Chondrocyte (in vitro differentiated cells): ENCODE data around the gene BDH1. TPM values are rescaled to one million over a fixed set of nuclear protein-coding genes. Genes with fewer than 3 reads are reported as not detected.

ENCODE experiments used
- DNase-seq: peaks from one replicate; pipeline ENCODE4 v3.0.0; 2021; ENCODE audit warnings: mixed read lengths, low spot score
- H3K27ac Mint-ChIP-seq: one replicate; pipeline ENCODE4 v1.8.0; 2021; ENCODE audit warnings: mild to moderate bottlenecking, moderate library complexity, mixed read lengths; ENCODE audit not compliant: unreplicated experiment
- H3K27me3 Mint-ChIP-seq: 2 replicates; pipeline ENCODE4 v1.8.0; 2021; ENCODE audit warnings: low read depth, mixed read lengths
- H3K36me3 Mint-ChIP-seq: 2 replicates; pipeline ENCODE4 v1.8.0; 2021; ENCODE audit warnings: low read depth, mixed read lengths
- H3K4me1 Mint-ChIP-seq: 2 replicates; pipeline ENCODE4 v1.8.0; 2021; ENCODE audit warnings: low read depth, mild to moderate bottlenecking, mixed read lengths
- H3K4me3 Mint-ChIP-seq: one replicate; pipeline ENCODE4 v1.8.0; 2021; ENCODE audit warnings: mild to moderate bottlenecking, moderate library complexity, mixed read lengths; ENCODE audit not compliant: unreplicated experiment
- H3K9me3 Mint-ChIP-seq: 2 replicates; pipeline ENCODE4 v1.8.0; 2021; ENCODE audit warnings: low read depth, mixed read lengths
- total RNA-seq: library from RNA; stranded (reverse); gene quantifications from 3 replicates; pipeline ENCODE4 v1.2.1, GENCODE V29; 2021
- TF ChIP-seq, protein P1 (sequence below): fragments of 200-600 bp; sonication (generic); IDR thresholded peaks from 2 replicates; pipeline ENCODE4 v1.5.0; 2021; ENCODE audit warnings: antibody characterized with exemption, mild to moderate bottlenecking, moderate library complexity

BDH1 gene
- total RNA-seq, 1 donor from 2014 or later, result 8.4 TPM

DNA sequence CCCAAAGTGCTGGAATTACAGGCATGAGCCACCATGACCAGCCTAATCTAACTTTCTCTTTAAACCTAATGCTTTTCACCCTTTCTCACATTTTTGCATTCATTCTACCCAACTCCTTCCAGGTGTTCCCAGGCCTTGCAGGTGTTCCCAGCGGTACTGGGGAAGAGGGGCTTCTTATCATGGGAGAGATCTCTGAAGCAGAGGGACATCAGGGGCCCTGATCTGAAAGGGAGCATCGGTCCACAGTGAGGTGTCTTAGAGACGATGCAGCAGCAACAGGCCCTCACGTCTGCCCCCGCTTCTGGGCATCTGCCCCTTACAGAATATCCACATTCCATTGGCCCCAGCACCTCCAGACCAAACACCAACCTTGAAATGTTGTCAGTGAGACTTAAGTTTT, 29.0 kb upstream of the BDH1 start:
- peaks cover 2% of the 10 kb centered on the region for H3K36me3 Mint-ChIP-seq
- H3K4me1 Mint-ChIP-seq, result peaks cover 5% of the 10 kb centered on the region
- no peak overlapping the region for H3K4me3 Mint-ChIP-seq
- peaks cover 4% of the 10 kb centered on the region for H3K9me3 Mint-ChIP-seq
- TF ChIP-seq, protein P1, sequence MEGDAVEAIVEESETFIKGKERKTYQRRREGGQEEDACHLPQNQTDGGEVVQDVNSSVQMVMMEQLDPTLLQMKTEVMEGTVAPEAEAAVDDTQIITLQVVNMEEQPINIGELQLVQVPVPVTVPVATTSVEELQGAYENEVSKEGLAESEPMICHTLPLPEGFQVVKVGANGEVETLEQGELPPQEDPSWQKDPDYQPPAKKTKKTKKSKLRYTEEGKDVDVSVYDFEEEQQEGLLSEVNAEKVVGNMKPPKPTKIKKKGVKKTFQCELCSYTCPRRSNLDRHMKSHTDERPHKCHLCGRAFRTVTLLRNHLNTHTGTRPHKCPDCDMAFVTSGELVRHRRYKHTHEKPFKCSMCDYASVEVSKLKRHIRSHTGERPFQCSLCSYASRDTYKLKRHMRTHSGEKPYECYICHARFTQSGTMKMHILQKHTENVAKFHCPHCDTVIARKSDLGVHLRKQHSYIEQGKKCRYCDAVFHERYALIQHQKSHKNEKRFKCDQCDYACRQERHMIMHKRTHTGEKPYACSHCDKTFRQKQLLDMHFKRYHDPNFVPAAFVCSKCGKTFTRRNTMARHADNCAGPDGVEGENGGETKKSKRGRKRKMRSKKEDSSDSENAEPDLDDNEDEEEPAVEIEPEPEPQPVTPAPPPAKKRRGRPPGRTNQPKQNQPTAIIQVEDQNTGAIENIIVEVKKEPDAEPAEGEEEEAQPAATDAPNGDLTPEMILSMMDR, result no peak
- no peak overlapping the region for H3K27ac Mint-ChIP-seq
- H3K27me3 Mint-ChIP-seq, result no peaks in the 10 kb centered on the region
- DNase-seq, result no peak

DNA sequence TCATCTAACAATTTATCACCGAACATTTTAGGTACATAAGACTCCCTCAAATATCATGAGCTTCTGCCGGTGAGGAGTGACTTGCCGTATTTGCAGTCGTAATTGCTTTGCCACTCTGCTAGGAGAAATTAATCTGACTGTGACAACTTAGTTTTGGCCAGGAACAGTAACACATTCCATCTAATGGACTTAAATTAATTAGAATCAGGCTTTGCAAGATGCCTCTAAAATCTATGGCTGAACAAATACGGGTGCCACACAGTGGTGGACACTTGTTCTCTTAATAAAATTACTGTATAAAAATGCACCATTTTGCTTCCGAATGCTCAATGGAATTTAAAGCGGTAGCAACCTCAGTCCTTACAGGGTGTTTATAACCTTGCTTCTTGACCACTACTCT, 27.6 kb upstream of the BDH1 start:
- TF ChIP-seq, protein P1, result no peak
- H3K4me1 Mint-ChIP-seq, result peaks cover 5% of the 10 kb centered on the region
- H3K9me3 Mint-ChIP-seq, result peaks cover 13% of the 10 kb centered on the region
- DNase-seq, result no peak
- H3K27ac Mint-ChIP-seq, result no peak overlapping the region
- peaks cover 5% of the 10 kb centered on the region for H3K36me3 Mint-ChIP-seq
- no peak overlapping the region for H3K4me3 Mint-ChIP-seq
- H3K27me3 Mint-ChIP-seq, result no peaks in the 10 kb centered on the region

DNA sequence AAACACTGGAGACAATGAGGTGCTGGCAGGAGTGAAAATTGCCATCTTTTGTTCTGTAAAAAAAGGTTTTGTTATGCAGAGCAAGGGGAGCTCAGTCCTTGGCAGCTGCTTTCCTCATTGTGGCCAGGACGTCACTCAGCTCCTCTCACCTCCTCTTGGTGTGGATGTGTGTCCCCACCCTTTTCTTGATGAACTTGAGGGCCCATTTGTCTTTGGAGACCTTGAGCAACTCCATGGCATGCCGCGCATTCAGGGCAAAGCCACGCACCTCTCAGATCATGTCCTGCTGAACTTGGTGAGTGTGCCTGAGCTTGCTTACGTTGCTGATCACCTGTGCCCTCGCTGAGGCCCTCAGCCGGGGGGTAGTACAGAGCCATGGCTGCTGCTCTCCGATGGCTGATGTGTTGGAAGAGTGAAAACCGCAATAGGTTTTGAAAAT, 24.5 kb upstream of the BDH1 start:
- Mint-ChIP-seq H3K27me3 (peaks cover 6% of the 10 kb centered on the region), H3K27ac (no peak overlapping the region), H3K9me3 (peaks cover 13% of the 10 kb centered on the region), H3K36me3 (peaks cover 5% of the 10 kb centered on the region), H3K4me1 (no peaks in the 10 kb centered on the region), H3K4me3 (no peak overlapping the region)
- TF ChIP-seq, protein P1, result no peak
- DNase-seq, result no peak

DNA sequence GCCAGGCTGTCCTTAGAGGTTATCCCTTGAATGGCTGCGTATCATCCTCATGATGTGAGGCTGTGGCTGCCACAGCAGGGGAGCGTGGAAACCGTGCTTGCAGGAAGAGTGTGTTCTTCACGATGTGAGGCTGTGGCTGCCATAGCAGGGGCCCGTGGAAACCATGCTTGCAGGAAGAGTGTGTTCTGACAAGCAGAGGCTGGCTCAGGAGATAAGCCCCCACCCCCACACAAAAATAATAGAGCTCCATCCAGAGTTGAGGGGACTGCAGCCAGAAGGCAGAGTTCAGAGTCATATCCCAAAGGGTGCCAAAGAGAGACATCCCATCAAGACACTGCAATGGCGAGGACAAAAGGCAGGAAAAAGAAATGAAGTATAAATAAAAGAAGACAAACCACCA, 22.6 kb upstream of the BDH1 start:
- H3K27me3 Mint-ChIP-seq, result peaks cover 11% of the 10 kb centered on the region
- no peak overlapping the region for H3K27ac Mint-ChIP-seq
- no peaks in the 10 kb centered on the region for H3K4me1 Mint-ChIP-seq
- TF ChIP-seq, protein P1, result no peak
- no peak for DNase-seq
- peaks cover 5% of the 10 kb centered on the region for H3K36me3 Mint-ChIP-seq
- H3K9me3 Mint-ChIP-seq, result peaks cover 13% of the 10 kb centered on the region
- no peak overlapping the region for H3K4me3 Mint-ChIP-seq

DNA sequence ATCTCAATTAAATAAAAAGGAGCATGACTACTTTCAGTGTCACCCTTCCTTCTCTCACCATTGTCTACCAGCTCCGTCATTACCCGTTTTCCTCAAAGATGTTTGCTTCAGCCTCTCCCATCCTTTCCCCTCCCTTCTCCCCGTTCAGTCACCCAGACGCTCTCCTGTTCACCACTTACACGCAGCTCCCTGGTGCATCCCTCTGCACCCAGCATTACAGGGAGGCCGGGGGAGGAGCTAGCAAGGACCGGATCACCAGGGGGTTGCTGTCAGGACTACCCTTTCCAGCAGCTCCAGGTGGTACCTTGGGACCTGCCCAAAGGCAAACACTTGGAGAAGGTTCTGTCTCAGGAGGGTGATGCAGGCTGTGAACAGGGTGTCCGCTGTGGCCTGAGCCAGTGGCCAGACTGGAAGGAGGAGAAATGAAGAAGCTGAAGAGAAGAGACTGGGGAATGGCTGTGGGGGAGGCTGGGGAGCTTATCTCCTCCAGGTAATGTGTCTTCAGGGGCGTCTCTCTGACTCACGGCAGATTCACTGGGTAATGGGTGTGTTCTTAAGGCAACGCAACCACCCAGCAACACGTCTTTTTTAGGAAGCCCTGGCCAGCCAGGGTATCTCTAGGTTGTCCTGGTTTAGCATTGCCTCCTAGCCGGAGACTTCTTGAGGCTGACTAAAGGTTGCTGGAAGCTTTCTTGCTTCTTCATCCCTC, 21.8 kb upstream of the BDH1 start:
- peaks cover 13% of the 10 kb centered on the region for H3K27me3 Mint-ChIP-seq
- no peaks in the 10 kb centered on the region for H3K4me1 Mint-ChIP-seq
- H3K4me3 Mint-ChIP-seq, result no peak overlapping the region
- DNase-seq, result no peak
- TF ChIP-seq, protein P1, result no peak
- peaks cover 5% of the 10 kb centered on the region for H3K36me3 Mint-ChIP-seq
- H3K9me3 Mint-ChIP-seq, result peaks cover 13% of the 10 kb centered on the region
- H3K27ac Mint-ChIP-seq, result no peak overlapping the region
